ENCODE measurements around the gene ATF7IP2. TPM values are rescaled to one million over a fixed set of nuclear protein-coding genes. Genes with fewer than 3 reads are reported as not detected.

ATF7IP2 gene
- total and polyA plus RNA-seq, 9 of the 15 experiments (the other 6 are each of a cell fraction or from before 2014, with no cell fraction given) = 131 to 515 (median 196) TPM

DNA sequence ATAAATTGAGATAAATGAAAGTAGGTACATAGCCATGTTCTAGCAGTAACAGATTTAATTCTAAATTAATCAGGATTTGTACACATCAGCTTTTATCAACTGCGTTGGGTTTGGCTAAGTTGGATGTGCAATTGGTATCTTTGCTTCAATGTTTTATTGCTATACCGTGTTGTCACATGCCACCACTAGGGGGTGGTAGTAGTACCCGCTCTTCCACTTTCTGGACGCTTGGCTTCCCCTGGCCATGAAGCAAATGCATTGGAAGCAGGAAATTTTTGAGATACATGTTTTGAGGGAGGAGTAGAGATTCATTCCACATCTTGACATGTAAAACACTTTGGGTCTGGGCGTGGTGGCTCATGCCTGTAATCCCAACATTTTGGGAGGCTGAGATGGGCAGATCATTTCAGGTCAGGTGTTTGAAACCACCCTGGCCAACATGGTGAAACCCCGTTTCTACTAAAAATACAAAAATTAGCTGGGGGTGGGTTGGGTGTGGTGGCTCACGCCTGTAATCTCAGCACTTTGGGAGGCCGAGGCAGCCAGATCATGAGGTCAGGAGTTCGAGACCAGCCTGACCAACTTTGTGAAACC, 135.9 kb downstream of the ATF7IP2 start:
- H3K79me2 ChIP-seq (ENCODE audit: control insufficient read depth, insufficient read depth, low read length) = no peaks in the 10 kb centered on the region
- ATAC-seq = peak; percentile 88
- no peaks in the 10 kb centered on the region for H3K9me3 ChIP-seq (replicated peaks; ENCODE audit: control insufficient read depth, insufficient read depth, low read depth, low read length)
- in situ Hi-C loops (cut with MboI) = no loop called here
- no peaks in the 10 kb centered on the region for H3K4me1 ChIP-seq (replicated peaks in 1 of 2; ENCODE audit: control insufficient read depth in 2 of 2, insufficient read depth in 2 of 2, low read length in 2 of 2)
- ChIA-PET CTCF (ENCODE audit: low intra/inter-chr PET ratio) (interaction anchor here (0.6 to 2.4 kb wide), 5 partner anchors 173 to 396 kb away, joined by 3 to 26 read pairs (median 4); no protein-coding TSS in a partner anchor), POLR2A (no interaction called here)
- no peaks in the 10 kb centered on the region for H4K20me1 ChIP-seq (replicated peaks; ENCODE audit: control insufficient read depth, insufficient read depth, low read length)
- BruUV-seq (replicated peaks) = no TSS peak
- H2AFZ ChIP-seq (ENCODE audit: low read depth, low read length) = no peak overlapping the region
- H3K27me3 ChIP-seq (ENCODE audit: control insufficient read depth in 2 of 2, insufficient read depth in 2 of 2, low read length in 2 of 2) = peaks cover 6 to 8% of the 10 kb centered on the region in 2 experiments; a peak in 4 of 5 replicates
- no peaks in the 10 kb centered on the region for H3K36me3 ChIP-seq (ENCODE audit: control insufficient read depth, insufficient read depth, low read length)
- FAIRE-seq = peak; percentile 93
- intact Hi-C loops (cut with micrococcal nuclease) = loop anchor here (1.0 to 5.0 kb wide), 2 partner anchors 106 to 216 kb away; no protein-coding TSS in a partner anchor
- H3K4me3 ChIP-seq = no peak overlapping the region
- WGBS (ENCODE audit: insufficient coverage, low coverage, missing lambda C conversion rate) = 8% methylated on average over 9 of the region's 9 CpGs
- no peak overlapping the region for H3K27ac ChIP-seq (ENCODE audit: extremely low read depth, low read depth, low read length)
- H3K9me1 ChIP-seq (ENCODE audit: control insufficient read depth, insufficient read depth, low read length) = no peaks in the 10 kb centered on the region
- no peak overlapping the region for H3K4me2 ChIP-seq (ENCODE audit: insufficient read depth, low read length)
- DNase-seq (ENCODE audit: extremely low read depth in 1 of 4, low spot score in 3 of 4) = peak; percentile 62 to 80 (median 70)
- H3K9ac ChIP-seq (ENCODE audit: insufficient read depth in 1 of 2, low read depth in 2 of 2, low read length in 2 of 2) = no peak overlapping the region
- TF ChIP-seq POLR2A (conservative IDR thresholded peaks at IDR 0.05) (no peak), SMC3 (conservative IDR thresholded peaks at IDR 0.05; ENCODE audit: insufficient read depth, low read depth, low read length) (peak; percentile 70), RAD21 (CRISPR knock-in tag; conservative IDR thresholded peaks at IDR 0.05 in 1 of 2, IDR thresholded peaks at IDR 0.05 in 1 of 2) (peak; percentile 51 to 84), JUND (IDR thresholded peaks at IDR 0.05; ENCODE audit: borderline replicate concordance, low read depth, low read length) (peak; percentile 18; the same call in 1 of the 2 replicates), JUND (tag; IDR thresholded peaks at IDR 0.05; ENCODE audit: borderline replicate concordance, low read depth, low read length) (no peak), XRCC5 (IDR thresholded peaks at IDR 0.05; ENCODE audit: low read depth, low read length) (0 out of 2 replicates have a peak, but pooled peaks have one; percentile 37), STAG1 (CRISPR knock-in tag; IDR thresholded peaks at IDR 0.05; ENCODE audit: borderline replicate concordance) (peak; percentile 62; the same call in 1 of the 2 replicates), CREM (IDR thresholded peaks at IDR 0.05; ENCODE audit: low read depth) (peak; percentile 57), ZNF511 (CRISPR knock-in tag; IDR thresholded peaks at IDR 0.05) (no peak)
- TF ChIP-seq, protein P1, sequence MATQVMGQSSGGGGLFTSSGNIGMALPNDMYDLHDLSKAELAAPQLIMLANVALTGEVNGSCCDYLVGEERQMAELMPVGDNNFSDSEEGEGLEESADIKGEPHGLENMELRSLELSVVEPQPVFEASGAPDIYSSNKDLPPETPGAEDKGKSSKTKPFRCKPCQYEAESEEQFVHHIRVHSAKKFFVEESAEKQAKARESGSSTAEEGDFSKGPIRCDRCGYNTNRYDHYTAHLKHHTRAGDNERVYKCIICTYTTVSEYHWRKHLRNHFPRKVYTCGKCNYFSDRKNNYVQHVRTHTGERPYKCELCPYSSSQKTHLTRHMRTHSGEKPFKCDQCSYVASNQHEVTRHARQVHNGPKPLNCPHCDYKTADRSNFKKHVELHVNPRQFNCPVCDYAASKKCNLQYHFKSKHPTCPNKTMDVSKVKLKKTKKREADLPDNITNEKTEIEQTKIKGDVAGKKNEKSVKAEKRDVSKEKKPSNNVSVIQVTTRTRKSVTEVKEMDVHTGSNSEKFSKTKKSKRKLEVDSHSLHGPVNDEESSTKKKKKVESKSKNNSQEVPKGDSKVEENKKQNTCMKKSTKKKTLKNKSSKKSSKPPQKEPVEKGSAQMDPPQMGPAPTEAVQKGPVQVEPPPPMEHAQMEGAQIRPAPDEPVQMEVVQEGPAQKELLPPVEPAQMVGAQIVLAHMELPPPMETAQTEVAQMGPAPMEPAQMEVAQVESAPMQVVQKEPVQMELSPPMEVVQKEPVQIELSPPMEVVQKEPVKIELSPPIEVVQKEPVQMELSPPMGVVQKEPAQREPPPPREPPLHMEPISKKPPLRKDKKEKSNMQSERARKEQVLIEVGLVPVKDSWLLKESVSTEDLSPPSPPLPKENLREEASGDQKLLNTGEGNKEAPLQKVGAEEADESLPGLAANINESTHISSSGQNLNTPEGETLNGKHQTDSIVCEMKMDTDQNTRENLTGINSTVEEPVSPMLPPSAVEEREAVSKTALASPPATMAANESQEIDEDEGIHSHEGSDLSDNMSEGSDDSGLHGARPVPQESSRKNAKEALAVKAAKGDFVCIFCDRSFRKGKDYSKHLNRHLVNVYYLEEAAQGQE (IDR thresholded peaks at IDR 0.05; ENCODE audit: borderline replicate concordance) = peak; percentile 77; the same call in 1 of the 2 replicates
- TF ChIP-seq, protein P1 (CRISPR knock-in tag; IDR thresholded peaks at IDR 0.05; ENCODE audit: low read depth) = no peak
